Activated T-cell treated with anti-CD3 and anti-CD28 coated beads, Interleukin-2, amount 50 U/mL, for 24 hours (primary cell): ENCODE measurements around the gene DPH1.

Experiments used
- DNase-seq: peaks from one replicate; pipeline ENCODE4 v3.0.0-alpha.2; 2020
- H3K27ac Mint-ChIP-seq: 2 replicates; pipeline ENCODE4 v1.8.0; 2020; ENCODE audit warnings: mild to moderate bottlenecking, mixed read lengths
- H3K27me3 Mint-ChIP-seq: 2 replicates; pipeline ENCODE4 v1.8.0; 2020; ENCODE audit warnings: mixed read lengths
- H3K36me3 Mint-ChIP-seq: 2 replicates; pipeline ENCODE4 v1.8.0; 2020; ENCODE audit warnings: low read depth, mixed read lengths
- H3K4me1 Mint-ChIP-seq: 2 replicates; pipeline ENCODE4 v1.8.0; 2020; ENCODE audit warnings: low read depth, mixed read lengths
- H3K4me3 Mint-ChIP-seq: 2 replicates; pipeline ENCODE4 v1.8.0; 2020; ENCODE audit warnings: mild to moderate bottlenecking, moderate library complexity, mixed read lengths
- H3K9me3 Mint-ChIP-seq: 2 replicates; pipeline ENCODE4 v1.8.0; 2020; ENCODE audit warnings: mixed read lengths

Gene DPH1

GRCh38 chr17:2077040-2077439, 47.1 kb downstream of the DPH1 start:
- no peaks in the 10 kb centered on the region for H3K27me3 Mint-ChIP-seq
- peaks cover 15% of the 10 kb centered on the region for H3K4me1 Mint-ChIP-seq
- no peak overlapping the region for H3K4me3 Mint-ChIP-seq
- no peak for DNase-seq
- H3K27ac Mint-ChIP-seq = no peak overlapping the region
- H3K9me3 Mint-ChIP-seq = no peaks in the 10 kb centered on the region
- peaks cover 79% of the 10 kb centered on the region for H3K36me3 Mint-ChIP-seq

- no peaks in the 10 kb centered on the region for H3K27me3 Mint-ChIP-seq
- no peak for DNase-seq
- peak overlapping the region; percentile 72 for H3K27ac Mint-ChIP-seq
- peak overlapping the region; percentile 24 for H3K4me3 Mint-ChIP-seq
- H3K9me3 Mint-ChIP-seq = no peaks in the 10 kb centered on the region
- H3K36me3 Mint-ChIP-seq = peaks cover 89% of the 10 kb centered on the region
- peaks cover 44% of the 10 kb centered on the region for H3K4me1 Mint-ChIP-seq
Measured at GRCh38 chr17:2081564-2081963, 51.6 kb downstream of the DPH1 start.

GRCh38 chr17:2082003-2082781, 52.2 kb downstream of the DPH1 start:
- peak overlapping the region; percentile 24 for H3K4me3 Mint-ChIP-seq
- no peak for DNase-seq
- peaks cover 50% of the 10 kb centered on the region for H3K4me1 Mint-ChIP-seq
- H3K9me3 Mint-ChIP-seq = no peaks in the 10 kb centered on the region
- H3K36me3 Mint-ChIP-seq = peaks cover 89% of the 10 kb centered on the region
- no peaks in the 10 kb centered on the region for H3K27me3 Mint-ChIP-seq
- H3K27ac Mint-ChIP-seq = peak overlapping the region; percentile 72

- Mint-ChIP-seq H3K36me3 (peaks cover 79% of the 10 kb centered on the region), H3K9me3 (no peaks in the 10 kb centered on the region), H3K27ac (peak overlapping the region; percentile 65)
Measured at GRCh38 chr17:2083613-2084035, 53.7 kb downstream of the DPH1 start.

GRCh38 chr17:2084036-2084765, 54.2 kb downstream of the DPH1 start:
- no peak for DNase-seq
- H3K9me3 Mint-ChIP-seq = no peaks in the 10 kb centered on the region
- no peak overlapping the region for H3K27ac Mint-ChIP-seq
- H3K4me3 Mint-ChIP-seq = no peak overlapping the region
- H3K27me3 Mint-ChIP-seq = no peaks in the 10 kb centered on the region
- H3K4me1 Mint-ChIP-seq = peaks cover 70% of the 10 kb centered on the region
- H3K36me3 Mint-ChIP-seq = peaks cover 74% of the 10 kb centered on the region

More at GRCh38 chr17:2083613-2084035, 53.7 kb downstream of the DPH1 start:
- Mint-ChIP-seq H3K4me1 (peaks cover 65% of the 10 kb centered on the region), H3K4me3 (no peak overlapping the region), H3K27me3 (no peaks in the 10 kb centered on the region)
- no peak for DNase-seq

- Mint-ChIP-seq H3K9me3 (no peaks in the 10 kb centered on the region), H3K4me1 (peaks cover 78% of the 10 kb centered on the region), H3K27me3 (no peaks in the 10 kb centered on the region), H3K4me3 (no peak overlapping the region), H3K36me3 (peaks cover 71% of the 10 kb centered on the region), H3K27ac (no peak overlapping the region)
- no peak for DNase-seq
Measured at GRCh38 chr17:2084766-2085647, 55.1 kb downstream of the DPH1 start.

GRCh38 chr17:2085648-2085949, 55.6 kb downstream of the DPH1 start:
- Mint-ChIP-seq H3K4me1 (peaks cover 84% of the 10 kb centered on the region), H3K4me3 (no peak overlapping the region), H3K9me3 (no peaks in the 10 kb centered on the region), H3K36me3 (peaks cover 69% of the 10 kb centered on the region), H3K27ac (no peak overlapping the region), H3K27me3 (no peaks in the 10 kb centered on the region)
- DNase-seq = no peak

GRCh38 chr17:2086306-2086705, 56.4 kb downstream of the DPH1 start:
- peaks cover 90% of the 10 kb centered on the region for H3K4me1 Mint-ChIP-seq
- no peaks in the 10 kb centered on the region for H3K9me3 Mint-ChIP-seq
- no peak overlapping the region for H3K4me3 Mint-ChIP-seq
- H3K27ac Mint-ChIP-seq = peak overlapping the region; percentile 76
- H3K27me3 Mint-ChIP-seq = no peaks in the 10 kb centered on the region
- no peak for DNase-seq
- peaks cover 66% of the 10 kb centered on the region for H3K36me3 Mint-ChIP-seq

GRCh38 chr17:2087597-2088211, 57.8 kb downstream of the DPH1 start:
- Mint-ChIP-seq H3K4me3 (peak overlapping the region; percentile 8), H3K27me3 (no peaks in the 10 kb centered on the region), H3K4me1 (peaks cover 87% of the 10 kb centered on the region), H3K27ac (peak overlapping the region; percentile 76), H3K36me3 (peaks cover 58% of the 10 kb centered on the region), H3K9me3 (no peaks in the 10 kb centered on the region)
- DNase-seq = peak; percentile 66

GRCh38 chr17:2089021-2089422, 59.1 kb downstream of the DPH1 start:
- Mint-ChIP-seq H3K27ac (peak overlapping the region; percentile 95), H3K36me3 (peaks cover 54% of the 10 kb centered on the region), H3K4me3 (peak overlapping the region; percentile 84), H3K9me3 (no peaks in the 10 kb centered on the region), H3K4me1 (peaks cover 81% of the 10 kb centered on the region), H3K27me3 (no peaks in the 10 kb centered on the region)
- DNase-seq = peak; percentile 53

- Mint-ChIP-seq H3K27ac (peak overlapping the region; percentile 95), H3K4me1 (peaks cover 72% of the 10 kb centered on the region), H3K36me3 (peaks cover 48% of the 10 kb centered on the region), H3K4me3 (peak overlapping the region; percentile 84), H3K27me3 (no peaks in the 10 kb centered on the region), H3K9me3 (no peaks in the 10 kb centered on the region)
- DNase-seq = no peak
Measured at GRCh38 chr17:2090210-2090641, 60.3 kb downstream of the DPH1 start.

- no peak for DNase-seq
- Mint-ChIP-seq H3K4me1 (peaks cover 66% of the 10 kb centered on the region), H3K27me3 (no peaks in the 10 kb centered on the region), H3K4me3 (peak overlapping the region; percentile 84), H3K9me3 (no peaks in the 10 kb centered on the region), H3K36me3 (peaks cover 42% of the 10 kb centered on the region), H3K27ac (no peak overlapping the region)
Measured at GRCh38 chr17:2090804-2091534, 61.0 kb downstream of the DPH1 start.

GRCh38 chr17:2092253-2092652, 62.3 kb downstream of the DPH1 start:
- no peak for DNase-seq
- Mint-ChIP-seq H3K27ac (peak overlapping the region; percentile 5), H3K36me3 (peaks cover 35% of the 10 kb centered on the region), H3K4me1 (peaks cover 57% of the 10 kb centered on the region), H3K27me3 (no peaks in the 10 kb centered on the region), H3K4me3 (no peak overlapping the region), H3K9me3 (no peaks in the 10 kb centered on the region)
